ENCODE measurements around the gene LMTK2. TPM values are rescaled to one million over a fixed set of nuclear protein-coding genes. Genes with fewer than 3 reads are reported as not detected.

Gene LMTK2
- total RNA-seq, 1 experiment from 2014 or later: 8.4 TPM

DNA sequence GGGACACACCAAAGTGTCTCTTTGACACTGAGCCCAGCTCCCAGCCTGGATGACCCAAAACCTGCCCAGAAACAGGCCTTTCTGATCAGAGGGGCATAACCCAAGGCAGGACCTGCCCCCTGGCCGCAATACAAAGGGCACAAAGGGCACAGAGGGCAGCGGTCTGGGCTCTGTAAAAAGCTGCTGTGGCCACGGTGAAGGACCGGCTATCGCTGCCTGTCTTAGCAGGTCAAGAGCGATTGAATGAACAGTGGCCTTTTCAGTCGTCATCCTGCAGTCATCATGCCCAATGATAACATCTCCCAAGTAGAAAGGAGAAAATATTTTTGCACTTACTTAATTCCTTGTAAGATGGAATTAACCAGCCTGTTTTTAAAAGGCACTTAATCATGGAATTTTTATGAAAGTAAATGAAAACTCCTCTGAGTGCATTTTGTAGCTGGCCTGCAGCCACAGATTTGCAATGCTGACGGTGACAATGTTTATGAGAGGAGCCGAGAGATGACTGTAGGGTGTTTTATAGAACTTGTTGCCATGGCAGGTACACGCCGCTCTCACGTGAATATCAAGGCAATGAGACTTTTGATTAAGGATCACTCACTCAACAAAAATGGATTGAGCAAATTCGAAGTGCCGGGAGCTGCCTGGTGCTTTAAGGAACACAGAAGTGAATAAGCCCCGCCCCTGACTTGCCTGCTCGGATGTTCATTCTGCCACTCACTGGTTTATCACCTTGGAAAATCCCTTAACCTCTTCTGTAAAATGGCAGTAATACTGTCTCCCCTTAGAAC lies 57.2 kb downstream of the LMTK2 start:
- in situ Hi-C loops (cut with HindIII; ENCODE audit: low pct_unique_long_range_greater_than_20kb, low sequenced_read_pairs): no loop called here
- DNase-seq (ENCODE audit: low read depth, low spot score): no peak

DNA sequence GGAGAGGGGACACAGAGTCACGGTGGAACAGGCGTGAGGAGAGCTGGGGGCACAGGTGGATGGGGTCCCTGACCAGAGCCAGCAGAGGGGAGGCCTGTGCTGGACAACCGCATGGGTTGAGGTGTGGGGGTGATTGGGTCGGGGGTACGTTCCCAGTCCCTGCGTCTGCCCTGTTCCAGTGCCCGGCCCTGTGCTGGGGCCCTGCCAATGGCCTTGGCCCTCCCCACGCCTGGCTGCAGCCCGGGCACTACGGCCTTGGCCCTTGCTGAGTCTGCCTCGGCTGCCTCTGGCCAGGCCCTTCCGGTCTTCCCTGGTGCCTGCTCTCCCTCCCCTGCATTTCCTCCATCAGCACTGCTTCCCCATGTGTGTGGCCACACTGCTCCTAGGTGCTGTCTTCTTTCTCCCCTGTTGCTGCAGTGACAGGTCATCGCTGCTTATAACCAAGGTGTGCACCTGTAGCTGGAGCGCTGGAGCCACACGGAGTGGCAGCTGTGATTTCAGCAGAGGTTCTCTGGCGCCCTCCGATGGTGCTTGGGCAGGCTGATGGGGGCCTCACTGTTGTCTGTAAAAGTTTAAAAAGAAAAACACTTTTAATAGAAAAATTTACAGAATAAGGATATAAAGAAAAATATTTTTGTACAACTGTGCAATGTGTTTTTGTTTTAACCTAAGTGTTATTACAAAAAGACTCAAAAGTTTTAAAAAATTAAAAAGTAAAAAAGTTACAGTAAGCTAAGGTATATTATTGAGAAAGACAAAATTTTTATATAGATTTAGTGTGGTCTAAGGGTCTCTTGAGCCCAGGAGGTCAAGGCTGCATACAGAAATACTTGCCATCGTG lies 59.4 kb downstream of the LMTK2 start:
- peak; percentile 56 for DNase-seq (ENCODE audit: low read depth, low spot score)
- in situ Hi-C loops (cut with HindIII; ENCODE audit: low pct_unique_long_range_greater_than_20kb, low sequenced_read_pairs): no loop called here

DNA sequence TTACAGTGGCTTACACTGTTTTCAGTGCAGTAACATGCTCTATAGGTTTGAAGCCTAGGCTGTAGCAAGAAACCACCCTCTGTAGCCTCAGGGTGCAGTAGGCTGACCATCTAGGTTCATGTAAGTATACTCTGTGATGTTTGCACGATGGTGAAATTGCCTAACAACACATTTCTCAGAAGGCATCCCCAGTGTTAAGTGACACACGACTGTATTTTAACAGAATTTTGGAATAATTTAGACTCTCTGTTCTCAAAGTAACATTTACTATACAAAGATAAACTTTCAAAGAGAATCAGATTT lies 60.0 kb downstream of the LMTK2 start:
- peak; percentile 59 for DNase-seq (ENCODE audit: low read depth, low spot score)
- in situ Hi-C loops (cut with HindIII; ENCODE audit: low pct_unique_long_range_greater_than_20kb, low sequenced_read_pairs): no loop called here

DNA sequence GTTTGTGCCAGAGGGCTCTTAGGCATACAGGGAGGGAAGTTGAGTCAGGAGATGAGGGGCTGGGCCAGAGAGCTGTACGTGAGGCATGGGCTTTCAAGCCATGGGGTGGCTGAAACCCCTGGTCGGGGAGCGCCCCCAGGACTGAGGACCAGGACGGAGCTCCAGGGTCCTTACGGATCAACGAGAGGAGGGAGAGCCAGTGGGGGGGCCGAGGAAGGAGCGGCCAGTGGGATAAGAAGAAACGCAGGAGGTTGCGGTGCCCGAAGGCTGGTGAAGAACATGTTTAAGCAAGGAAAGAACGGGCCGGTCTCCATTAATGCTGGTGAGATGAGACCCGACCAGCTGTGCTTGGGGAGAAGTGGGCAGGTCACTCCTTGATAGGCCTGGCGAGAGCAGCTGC lies 61.0 kb downstream of the LMTK2 start:
- DNase-seq (ENCODE audit: low read depth, low spot score): no peak
- in situ Hi-C loops (cut with HindIII; ENCODE audit: low pct_unique_long_range_greater_than_20kb, low sequenced_read_pairs): no loop called here

DNA sequence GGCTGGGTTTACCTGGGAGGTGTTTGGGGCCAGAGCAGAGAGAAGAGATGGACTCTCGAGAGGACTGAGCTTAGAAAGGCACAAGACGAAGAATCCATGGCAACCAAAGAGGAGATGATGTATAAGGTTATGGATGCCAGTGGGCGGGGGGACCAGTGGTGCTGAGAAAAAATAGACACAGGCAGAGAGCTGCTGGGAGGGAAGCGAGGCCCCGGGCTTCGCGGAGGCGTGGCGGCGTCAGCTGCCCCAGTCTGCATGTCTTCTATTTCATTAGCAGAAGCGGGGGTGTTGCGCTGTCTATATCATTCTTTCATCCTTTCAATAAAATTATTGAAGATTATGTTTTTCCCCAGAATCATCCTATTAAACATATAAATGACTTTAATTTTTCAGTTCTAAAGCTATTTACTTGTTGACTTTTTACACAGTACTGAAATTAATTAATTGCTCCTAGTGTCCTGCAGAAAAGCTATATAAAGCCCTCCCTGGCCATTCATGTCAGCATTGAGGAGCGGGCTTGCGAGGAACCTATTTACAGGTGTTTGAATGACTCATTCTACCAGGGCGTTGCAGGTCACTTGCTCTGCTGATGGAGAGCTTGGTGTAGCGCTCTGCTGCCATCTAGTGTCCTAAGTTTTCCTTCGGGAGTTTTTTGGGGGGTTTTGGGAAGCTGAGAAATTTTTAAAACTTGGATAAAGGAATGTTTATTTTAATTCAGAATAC lies 61.7 kb downstream of the LMTK2 start:
- in situ Hi-C loops (cut with HindIII; ENCODE audit: low pct_unique_long_range_greater_than_20kb, low sequenced_read_pairs): no loop called here
- peak; percentile 79 for DNase-seq (ENCODE audit: low read depth, low spot score)

DNA sequence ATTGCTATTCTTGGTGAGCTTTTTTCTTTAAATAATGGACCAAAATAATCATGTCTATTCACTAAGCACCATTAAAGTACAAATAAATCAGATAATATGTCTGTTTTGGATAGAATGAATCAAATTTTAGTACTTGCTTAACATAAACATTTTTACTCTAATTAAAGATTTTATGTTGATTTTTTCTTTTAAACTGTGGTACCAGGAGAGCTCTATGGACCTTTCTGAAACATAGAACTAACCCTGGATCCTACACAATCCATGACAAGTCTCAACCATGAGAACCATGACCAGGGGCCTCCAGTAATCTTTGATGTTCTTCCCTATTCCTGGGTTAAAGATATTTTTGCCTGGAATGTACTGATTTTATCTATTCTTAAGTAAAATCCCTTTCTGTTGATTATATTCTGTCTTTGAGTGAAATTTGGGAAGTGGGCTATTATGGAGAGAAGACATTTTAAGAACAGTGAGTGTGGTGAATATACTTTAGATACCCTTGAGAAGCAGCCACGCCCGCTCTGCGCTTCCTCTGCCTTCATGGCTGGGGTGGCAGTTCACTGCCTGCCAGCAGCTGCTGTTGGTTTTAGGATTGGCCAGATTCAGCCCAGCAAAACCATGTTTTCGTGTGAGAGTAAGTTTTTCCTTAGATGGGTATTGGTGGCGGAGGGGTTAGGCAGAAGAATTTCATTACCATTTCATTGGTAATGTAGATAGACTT lies 62.4 kb downstream of the LMTK2 start:
- in situ Hi-C loops (cut with HindIII; ENCODE audit: low pct_unique_long_range_greater_than_20kb, low sequenced_read_pairs): no loop called here
- no peak for DNase-seq (ENCODE audit: low read depth, low spot score)

DNA sequence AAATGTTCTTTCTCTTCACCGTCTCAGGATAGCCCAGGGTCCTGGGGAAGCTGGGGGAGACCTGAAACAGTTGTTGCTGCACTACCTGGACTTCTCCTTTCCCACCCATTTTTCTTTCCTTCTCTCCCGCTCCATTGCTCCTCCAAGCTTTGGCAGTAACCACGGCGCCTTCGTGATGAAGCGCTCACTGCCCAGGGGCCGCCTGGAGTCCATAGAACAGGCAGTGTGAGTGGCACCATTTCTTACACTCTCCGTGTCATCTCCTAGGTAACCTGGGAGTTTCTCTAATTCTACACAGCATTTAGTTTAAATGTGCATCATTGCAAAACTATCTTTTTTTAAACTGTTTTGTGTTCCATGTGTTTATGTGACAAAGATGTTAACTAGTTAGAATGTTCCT lies 64.3 kb downstream of the LMTK2 start:
- in situ Hi-C loops (cut with HindIII; ENCODE audit: low pct_unique_long_range_greater_than_20kb, low sequenced_read_pairs): no loop called here
- DNase-seq (ENCODE audit: low read depth, low spot score): no peak

DNA sequence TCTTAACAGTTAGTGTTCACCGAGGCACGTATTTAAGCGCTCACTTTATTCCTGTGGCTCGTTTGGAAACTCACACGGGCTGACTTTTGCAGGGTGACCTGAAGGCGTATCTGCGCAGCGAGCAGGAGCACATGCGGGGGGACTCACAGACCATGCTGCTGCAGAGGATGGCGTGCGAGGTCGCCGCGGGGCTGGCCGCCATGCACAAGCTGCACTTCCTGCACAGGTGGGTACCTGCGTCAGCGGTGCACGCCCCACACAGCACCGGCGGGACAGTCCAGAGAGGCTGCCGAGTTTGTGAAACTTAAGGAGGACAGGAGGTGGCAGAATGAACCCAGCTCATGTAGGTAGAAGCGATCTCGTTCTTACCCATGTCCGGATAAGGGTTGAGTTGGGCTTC lies 64.8 kb downstream of the LMTK2 start:
- no peak for DNase-seq (ENCODE audit: low read depth, low spot score)
- in situ Hi-C loops (cut with HindIII; ENCODE audit: low pct_unique_long_range_greater_than_20kb, low sequenced_read_pairs): no loop called here

DNA sequence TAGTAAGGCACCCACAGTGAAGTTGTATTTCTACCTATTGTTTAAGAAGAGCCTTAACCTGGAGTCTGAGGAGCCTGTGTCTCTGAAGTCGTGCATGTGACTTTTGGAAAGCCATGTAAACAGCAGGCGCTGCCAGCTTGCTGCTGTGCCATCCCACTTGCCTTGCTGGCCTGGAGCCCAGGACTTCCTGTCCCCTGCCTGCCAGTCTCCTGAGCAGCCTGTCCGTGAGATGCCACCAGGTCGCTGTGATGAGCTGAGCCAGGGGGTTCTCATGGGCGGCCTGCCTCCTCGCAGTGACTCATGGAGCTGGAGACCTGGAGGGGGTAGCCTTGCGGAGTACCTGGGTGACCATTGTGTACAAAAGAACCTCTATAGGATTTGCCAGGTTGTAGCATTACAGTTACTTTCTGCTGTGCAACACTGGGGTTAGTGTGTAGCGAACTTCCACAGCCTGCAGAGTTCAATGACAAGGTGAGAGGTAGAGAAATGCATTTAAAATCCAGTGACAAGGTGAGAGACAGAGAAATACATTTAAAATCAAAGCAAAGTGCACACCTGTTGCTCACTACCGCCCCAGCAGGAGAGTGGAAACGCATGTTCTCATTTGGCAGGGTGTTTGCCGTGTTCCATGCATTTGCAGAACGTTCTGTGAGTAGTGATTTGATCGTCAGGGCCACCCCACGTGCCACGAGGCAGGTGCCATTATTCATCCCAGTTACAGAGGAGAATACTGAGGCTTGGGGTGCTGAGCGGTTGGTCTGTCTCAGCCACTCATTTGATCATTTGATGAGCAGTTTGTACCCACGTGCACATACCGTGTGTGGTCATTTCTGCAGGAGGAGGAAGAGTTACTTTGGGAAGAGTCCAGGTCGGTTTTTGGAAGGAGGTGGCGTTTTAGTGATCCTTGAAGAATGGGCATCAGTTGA lies 67.9 kb downstream of the LMTK2 start:
- in situ Hi-C loops (cut with HindIII; ENCODE audit: low pct_unique_long_range_greater_than_20kb, low sequenced_read_pairs): no loop called here
- DNase-seq (ENCODE audit: low read depth, low spot score): no peak

DNA sequence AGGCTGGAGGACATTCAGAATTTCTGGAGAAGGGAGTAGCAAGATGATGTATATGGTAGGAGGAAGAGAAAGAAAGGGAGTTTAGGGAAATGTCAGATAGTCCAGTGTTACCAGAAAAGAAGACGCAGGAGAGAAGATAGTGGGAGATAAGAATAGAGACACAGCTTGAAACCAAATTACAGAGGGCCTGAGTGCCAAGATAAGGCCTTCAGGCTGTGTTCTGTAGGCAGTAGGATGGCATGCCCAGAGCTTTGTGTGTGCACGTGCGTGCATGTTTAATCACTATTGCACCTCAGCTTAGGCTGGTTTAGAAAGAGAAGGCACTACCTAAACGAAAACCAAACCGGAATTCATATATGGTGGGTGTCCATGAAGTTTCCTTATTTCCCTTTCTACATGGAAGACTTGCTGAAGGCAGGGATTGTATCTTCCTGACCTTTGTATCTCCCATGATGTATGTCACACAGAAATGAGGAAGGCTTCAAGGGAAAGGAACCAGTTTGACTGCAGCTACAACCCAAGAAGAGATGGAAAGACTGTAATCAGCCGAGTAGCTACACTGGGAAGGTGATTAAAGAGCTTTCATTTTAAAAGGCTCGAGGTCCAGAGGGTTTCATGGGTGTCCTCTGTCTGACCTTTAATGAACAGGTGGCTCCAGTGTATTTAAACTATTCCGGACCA lies 68.7 kb downstream of the LMTK2 start:
- in situ Hi-C loops (cut with HindIII; ENCODE audit: low pct_unique_long_range_greater_than_20kb, low sequenced_read_pairs): no loop called here
- no peak for DNase-seq (ENCODE audit: low read depth, low spot score)

DNA sequence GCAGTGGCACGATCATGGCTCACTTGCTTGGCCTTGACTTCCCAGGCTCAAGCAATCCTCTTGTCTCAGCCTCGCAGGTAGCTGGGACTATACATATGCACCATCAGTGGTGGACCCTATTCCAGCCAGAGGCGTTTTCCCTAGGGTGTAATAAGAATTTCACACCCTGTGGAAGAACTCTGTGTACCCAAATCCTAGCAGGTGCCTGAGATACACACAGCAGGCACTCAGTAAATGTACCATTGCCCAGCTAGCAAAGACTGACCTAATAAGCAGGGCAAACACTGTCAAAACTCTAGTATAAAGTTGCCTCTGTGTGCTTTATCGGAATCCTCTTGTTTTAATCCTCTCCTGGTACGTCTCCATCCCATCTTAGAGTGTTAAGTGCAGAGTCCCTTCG lies 70.9 kb downstream of the LMTK2 start:
- DNase-seq (ENCODE audit: low read depth, low spot score): no peak
- in situ Hi-C loops (cut with HindIII; ENCODE audit: low pct_unique_long_range_greater_than_20kb, low sequenced_read_pairs): no loop called here

DNA sequence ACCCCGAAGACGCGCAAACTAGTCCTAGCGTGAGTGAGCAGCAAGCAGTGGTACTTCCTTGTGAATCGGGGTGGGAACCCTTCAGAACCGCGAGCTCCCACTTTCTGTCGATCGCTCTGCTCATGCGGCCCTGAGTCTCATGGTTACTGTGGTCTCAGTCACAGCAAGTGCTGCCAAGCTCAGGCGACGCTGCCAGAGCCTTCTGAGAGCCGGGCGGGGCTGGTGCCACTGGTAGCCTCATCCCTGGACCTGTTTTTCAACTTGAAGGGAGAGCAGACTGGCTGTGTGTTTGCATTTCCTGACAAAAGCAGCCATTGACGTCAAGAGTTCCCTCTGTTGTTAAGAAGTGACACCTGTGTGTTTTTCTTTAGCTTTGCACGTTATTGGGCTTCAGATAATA lies 71.7 kb downstream of the LMTK2 start:
- no peak for DNase-seq (ENCODE audit: low read depth, low spot score)
- in situ Hi-C loops (cut with HindIII; ENCODE audit: low pct_unique_long_range_greater_than_20kb, low sequenced_read_pairs): no loop called here

DNA sequence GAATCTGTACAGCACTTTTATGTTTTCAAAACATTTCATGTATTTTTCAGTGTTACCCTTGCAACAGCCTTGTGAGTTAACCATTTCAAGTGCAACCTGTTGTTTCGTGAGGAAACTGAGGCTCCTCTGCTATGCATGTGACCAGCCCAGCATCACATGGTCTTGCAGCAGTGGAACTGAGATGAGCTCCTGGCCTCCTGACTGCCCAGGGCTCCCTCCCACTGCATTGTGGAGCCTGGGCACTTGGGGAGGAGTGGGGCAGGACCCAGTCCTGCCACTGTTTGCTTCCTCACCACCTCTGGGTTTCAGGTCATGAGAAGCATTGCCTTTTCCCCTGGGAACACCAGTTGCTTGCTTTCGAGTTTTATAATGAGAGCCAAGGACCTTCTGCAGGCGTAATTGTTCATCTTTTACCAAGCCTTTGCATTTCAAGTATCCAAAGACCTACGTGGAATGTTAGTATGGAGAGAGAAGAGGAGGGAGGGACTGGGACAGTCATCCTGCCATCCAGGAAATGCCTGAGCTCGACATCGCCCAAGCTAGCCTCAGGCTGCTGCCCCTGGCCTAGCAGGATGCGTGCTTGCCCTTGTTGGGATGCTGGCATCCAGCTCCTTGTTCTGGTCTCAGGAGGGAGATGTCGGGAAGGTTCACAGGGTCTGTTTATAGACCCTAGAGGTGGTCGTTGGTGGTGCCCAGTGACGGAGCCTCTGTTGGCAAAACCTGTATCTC lies 72.3 kb downstream of the LMTK2 start:
- in situ Hi-C loops (cut with HindIII; ENCODE audit: low pct_unique_long_range_greater_than_20kb, low sequenced_read_pairs): no loop called here
- no peak for DNase-seq (ENCODE audit: low read depth, low spot score)

DNA sequence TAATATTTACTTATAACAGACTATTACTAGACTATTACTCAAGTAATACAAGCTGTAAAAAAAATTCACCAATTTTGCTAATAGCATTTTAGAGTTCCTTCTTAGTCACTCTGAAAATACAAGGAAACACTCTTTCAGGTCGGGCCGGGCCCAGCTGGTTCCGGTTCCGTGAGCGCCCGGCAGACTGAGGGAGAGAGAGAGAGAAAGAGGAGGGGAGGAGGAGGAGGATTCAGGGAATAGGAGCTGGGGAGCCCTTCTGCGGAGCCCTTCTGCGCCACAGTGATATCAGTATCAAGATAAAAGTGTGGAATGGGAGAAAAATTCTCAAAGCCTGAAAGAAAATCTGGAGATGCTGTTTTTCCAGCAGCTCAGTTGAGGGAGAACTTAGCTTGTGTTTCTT lies 74.1 kb downstream of the LMTK2 start:
- in situ Hi-C loops (cut with HindIII; ENCODE audit: low pct_unique_long_range_greater_than_20kb, low sequenced_read_pairs): no loop called here
- no peak for DNase-seq (ENCODE audit: low read depth, low spot score)

DNA sequence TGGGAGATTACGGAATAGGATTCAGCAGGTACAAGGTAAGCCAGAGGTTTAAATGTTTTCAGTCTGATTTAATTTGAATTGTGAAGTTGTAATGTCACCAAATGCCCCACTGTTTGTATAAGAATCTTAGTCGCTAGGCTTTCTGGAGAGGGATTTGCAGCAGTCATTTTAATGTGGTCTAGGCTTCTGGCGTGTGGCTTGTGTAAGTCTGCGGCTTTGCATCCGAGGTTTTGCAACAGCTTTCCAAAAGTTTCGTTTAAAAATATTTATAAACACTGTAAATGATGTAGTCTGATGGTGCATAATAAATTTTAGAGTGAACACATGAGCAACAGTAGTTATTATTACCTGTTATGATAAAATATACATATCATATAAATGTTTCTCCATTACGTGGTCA lies 78.4 kb downstream of the LMTK2 start:
- DNase-seq (ENCODE audit: low read depth, low spot score): no peak
- in situ Hi-C loops (cut with HindIII; ENCODE audit: low pct_unique_long_range_greater_than_20kb, low sequenced_read_pairs): no loop called here

Data from SK-MEL-5 (cell line).